NCI-H2081 (cell line): ENCODE data around the gene RRAGB.
A peak's percentile ranks its signal among the peaks of the same experiment; 100 is the strongest.
"Not testable (repeated sequence)": the region's sequence is repeated elsewhere in the genome, so short reads cannot be mapped to it uniquely, and the experiment has no call there.

ENCODE experiments used
- DNase-seq, 2 experiments: peaks; one replicate each; lab custom pipeline; 2025; lab: John Stamatoyannopoulos, UW

Gene RRAGB, protein sequence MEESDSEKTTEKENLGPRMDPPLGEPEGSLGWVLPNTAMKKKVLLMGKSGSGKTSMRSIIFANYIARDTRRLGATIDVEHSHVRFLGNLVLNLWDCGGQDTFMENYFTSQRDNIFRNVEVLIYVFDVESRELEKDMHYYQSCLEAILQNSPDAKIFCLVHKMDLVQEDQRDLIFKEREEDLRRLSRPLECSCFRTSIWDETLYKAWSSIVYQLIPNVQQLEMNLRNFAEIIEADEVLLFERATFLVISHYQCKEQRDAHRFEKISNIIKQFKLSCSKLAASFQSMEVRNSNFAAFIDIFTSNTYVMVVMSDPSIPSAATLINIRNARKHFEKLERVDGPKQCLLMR

GRCh38 chrX:55717521-55718497 is at the start of gene RRAGB:
RRAGB (plus strand) TSS chrX:55717749; CDS start chrX:55718328, 579 bp downstream.
- DNase-seq, result peak; percentile 93 to 96

DNA sequence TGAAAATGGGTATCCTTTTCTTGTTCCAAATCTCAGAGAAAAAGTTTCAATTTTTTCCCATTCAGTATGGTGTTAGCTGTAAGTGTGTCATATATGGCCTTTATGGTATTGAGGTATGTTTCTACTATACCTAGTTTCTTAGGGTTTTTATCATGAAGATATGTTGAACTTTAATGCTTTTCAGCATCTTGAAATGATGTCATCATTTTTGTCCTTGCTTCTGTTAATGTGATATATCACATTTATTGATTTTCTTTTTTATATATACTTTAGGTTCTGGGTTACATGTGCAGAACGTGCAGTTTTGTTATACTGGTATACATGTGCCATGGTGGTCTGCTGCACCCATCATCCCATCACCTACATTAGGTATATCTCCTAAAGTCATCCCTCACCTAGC is 49.5 kb upstream of the RRAGB start:
- no peak for DNase-seq

DNA sequence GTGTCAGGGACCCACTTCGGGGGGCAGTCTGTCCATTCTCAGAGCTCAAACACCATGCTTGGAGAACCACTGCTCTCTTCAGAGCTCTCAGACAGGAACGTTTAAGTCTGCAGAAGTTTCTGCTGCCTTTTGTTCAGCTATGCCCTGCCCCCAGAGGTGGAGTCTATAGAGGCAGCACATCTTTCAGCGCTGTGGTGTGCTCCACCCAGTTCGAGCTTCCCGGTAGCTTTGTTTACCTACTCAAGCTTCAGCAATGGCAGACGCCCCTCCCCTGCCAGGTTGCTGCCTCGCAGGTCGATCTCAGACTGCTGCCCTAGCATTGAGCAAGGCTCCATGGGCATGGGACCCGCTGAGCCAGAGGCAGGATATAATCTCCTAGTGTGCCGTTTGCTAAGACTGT is 29.0 kb upstream of the RRAGB start:
- not testable (repeated sequence) for DNase-seq

DNA sequence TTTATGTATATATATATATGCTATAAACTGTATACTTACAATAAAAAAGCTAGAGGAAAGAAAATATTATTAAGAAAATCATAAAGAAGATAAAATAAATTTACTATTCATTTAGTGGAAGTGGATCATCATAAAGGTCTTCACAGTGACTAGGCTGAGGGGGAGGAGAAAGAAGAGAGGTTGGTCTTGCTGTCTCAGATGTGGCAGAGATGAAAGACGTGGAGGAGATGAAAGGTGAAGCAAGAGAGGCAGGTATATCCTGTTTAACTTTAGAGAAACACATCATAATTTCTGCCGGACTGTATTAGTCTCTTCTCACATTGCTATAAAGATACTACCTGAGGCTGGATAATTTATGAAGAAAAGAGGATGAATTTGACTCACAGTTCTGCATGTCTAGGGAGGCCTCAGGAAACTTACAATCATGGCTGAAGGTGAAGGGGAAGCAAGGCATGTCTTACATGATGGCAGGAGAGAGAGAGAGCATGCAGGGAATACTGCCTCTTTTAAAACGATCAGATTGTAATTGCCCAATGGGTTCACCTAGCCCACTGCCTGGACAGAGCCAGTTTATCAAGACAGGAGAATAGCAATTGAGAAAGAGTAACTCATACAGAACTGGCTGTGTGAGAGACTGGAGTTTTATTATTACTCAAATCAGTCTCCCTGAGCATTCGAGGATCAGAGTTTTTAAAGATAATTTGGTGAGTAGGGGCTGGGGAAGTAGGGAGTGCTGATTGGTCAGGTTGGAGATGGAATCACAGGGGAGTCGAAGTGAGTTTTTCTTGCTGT is 22.1 kb upstream of the RRAGB start:
- DNase-seq, result no peak

DNA sequence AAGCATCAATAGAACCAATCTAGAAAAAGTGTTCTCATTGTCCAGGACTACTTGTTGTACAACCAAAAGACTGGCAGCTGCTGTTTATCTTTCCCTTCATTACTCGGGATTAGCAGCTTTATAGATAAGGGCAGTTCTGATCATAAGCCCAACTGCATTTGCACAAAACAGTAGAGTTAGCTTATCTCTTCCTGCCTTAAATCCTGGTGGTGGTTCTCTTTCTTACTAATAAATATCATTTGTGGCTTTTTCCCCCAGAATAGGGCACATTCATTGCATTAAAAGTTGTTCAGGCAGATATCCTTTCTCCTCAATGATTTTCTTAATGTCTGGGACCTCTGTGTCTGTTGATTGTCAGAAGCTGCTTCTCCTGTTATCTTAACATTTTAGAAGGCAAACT is 20.2 kb upstream of the RRAGB start:
- no peak for DNase-seq

DNA sequence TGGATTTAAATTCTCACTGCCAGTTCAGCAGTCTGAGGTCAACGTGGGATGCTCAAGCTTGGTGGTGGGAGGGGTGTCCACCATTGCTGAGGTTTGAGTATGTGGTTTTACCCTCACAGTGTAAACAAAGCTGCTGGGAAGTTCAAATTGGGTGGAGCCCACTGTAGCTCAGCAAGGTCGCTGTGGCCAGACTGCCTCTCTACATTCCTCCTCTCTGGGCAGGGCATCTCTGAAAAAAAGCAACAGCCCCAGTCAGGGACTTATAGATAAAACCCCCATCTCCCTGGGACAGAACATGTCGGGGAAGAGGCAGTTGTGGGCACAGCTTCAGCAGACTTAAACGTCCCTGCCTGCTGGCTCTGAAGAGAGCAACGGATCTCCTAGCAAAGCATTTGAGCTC is 14.9 kb upstream of the RRAGB start:
- DNase-seq, result no peak

GRCh38 chrX:55703436-55703835 is 14.1 kb upstream of the RRAGB start:
- DNase-seq, result not testable (repeated sequence)

- not testable (repeated sequence) for DNase-seq
Observed at GRCh38 chrX:55705066-55705465, 12.5 kb upstream of the RRAGB start.

GRCh38 chrX:55709735-55710134 is 7.8 kb upstream of the RRAGB start:
- DNase-seq, result peak in 1 of 2 experiments; percentile 7

- DNase-seq, result no peak
Observed at GRCh38 chrX:55710701-55711100, 6.8 kb upstream of the RRAGB start.

GRCh38 chrX:55713631-55714030 is 3.9 kb upstream of the RRAGB start:
- no peak for DNase-seq

DNA sequence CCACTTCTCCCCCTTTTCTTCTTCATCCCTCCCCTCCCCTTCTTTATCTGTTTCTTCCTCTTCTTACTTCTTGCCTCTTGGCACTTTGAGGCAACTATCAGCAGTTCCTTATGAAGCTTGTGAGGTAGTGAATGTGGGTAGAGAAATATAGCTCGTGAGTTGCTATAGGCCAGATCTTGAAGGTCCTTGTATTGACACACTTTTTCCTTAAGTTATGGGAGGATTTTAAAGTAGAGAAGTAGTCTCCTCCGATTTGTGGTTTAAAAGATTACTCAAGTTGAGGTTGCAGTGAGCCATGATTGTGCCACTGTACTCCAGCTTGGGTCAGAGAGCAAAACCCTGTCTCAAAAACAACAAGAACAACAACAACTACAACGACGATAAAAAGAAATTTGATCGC is 3.4 kb upstream of the RRAGB start:
- no peak for DNase-seq

DNA sequence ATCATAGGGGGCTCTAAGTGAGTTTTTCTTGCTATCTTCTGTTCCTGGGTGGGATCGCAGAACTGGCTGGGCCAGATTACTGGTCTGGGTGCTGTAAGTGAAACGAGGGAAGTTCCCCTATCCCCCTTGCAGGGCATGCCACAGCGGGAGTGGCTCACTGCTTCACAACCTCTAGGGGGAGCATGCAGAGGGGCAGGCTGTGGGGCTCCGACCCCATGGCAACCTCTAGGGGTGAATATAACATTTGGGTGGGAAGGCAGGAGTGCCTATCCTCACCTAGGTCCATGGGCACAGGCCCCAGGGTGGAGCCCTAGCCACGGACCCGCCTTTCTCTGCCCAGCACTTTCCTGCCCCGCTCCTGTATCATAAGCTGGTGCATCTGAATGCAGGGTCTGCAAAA is 1.7 kb upstream of the RRAGB start:
- DNase-seq, result no peak

GRCh38 chrX:55716937-55717336 is 612 bp upstream of the RRAGB start:
- no peak for DNase-seq

DNA sequence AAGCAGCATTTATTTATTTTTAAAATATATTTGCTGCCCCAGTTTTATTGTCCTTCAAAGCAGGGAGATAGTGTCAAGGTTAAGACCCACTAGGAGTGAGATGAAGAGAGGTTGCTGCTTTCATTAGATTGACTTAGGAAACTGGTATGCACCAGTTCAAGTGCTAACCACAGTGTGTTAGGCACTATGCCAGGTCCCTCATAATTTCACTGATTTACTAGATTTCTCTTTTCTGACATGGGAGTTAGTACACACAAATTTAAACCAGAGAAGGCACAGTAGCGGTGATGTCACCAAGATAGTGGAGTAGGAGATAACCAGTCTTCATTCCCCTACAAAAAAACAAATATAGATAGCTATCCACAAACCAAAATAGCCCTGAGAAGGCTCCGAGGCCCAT is 14.3 kb downstream of the RRAGB start:
- no peak for DNase-seq

GRCh38 chrX:55738969-55739368 is 21.4 kb downstream of the RRAGB start:
- no peak for DNase-seq

DNA sequence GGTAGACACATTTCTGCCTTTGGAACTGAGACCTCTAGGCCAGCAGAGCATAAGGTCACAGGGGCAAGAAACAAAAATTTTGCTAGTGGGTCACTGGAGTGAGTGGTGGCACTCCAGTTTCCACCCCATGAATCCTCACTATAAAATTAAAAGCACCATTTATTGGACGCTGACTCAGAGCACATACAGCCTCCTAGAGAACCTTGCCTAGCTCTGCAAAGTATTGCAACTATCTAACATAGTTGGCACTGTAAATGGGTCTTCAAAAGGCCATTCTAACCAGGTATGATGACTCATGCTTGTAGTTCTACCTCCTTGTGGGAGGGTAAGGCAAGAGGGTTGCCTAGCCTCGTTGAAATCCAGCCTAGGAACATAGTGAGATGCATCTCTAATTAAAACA is 25.1 kb downstream of the RRAGB start:
- DNase-seq, result no peak

DNA sequence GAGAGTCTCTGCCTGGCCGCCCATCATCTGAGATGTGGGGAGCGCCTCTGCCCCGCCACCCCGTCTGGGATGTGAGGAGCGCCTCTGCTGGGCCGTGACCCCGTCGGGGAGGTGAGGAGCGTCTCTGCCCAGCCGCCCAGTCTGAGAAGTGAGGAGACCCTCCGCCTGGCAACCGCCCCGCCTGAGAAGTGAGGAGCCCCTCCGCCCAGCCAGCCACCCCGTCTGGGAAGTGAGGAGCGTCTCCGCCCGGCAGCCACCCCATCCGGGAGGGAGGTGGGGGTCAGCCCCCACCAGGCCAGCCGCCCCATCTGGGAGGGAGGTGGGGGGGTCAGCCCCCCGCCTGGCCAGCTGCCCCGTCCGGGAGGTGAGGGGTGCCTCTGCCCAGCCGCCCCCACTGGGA is 30.9 kb downstream of the RRAGB start:
- DNase-seq, result not testable (repeated sequence)

GRCh38 chrX:55750256-55750655 is 32.7 kb downstream of the RRAGB start:
- no peak for DNase-seq

- no peak for DNase-seq
Observed at GRCh38 chrX:55754861-55755294, 37.3 kb downstream of the RRAGB start.

DNA sequence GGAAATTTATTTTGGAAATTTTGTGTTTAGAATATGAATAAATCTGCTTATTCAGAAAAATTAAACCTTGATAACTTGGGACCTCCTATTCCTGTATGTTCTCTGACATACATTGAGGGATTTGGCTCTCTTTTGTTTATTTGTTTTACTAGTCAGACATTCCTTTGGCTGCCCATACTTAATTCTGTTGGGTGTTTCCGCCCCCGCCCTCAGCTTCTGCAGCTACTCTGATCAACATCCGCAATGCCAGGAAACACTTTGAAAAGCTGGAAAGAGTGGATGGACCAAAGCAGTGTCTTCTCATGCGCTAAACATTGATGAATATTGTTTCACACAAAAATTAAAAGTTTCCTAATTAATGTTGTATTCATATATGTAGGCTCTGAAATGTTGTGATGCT is 40.5 kb downstream of the RRAGB start:
- no peak for DNase-seq

- DNase-seq, result no peak
Observed at GRCh38 chrX:55759478-55759877, 41.9 kb downstream of the RRAGB start.
